GM12878 (cell line): ENCODE measurements around the gene DCTN5. TPM values are rescaled to one million over a fixed set of nuclear protein-coding genes. Genes with fewer than 3 reads are reported as not detected.

Experiments
- ATAC-seq: fragments of 200-7000 bp; cut with Tn5 transposase; 3 replicates; pipeline ENCODE4 v1.9.1; 2020; ENCODE audit warnings: mild to moderate bottlenecking, moderate library complexity
- BruUV-seq: library from RNA; stranded (reverse); fragments of 400-500 nt; replicated peaks from 2 replicates; lab custom pipeline; 2021; lab: Mats Ljungman, UMichigan
- CTCF ChIA-PET: fragments of 300-600 bp; sonication (Branson Sonifier 250); formaldehyde crosslinking; extraction: SDS; loops from one replicate; lab custom pipeline; 2021; ENCODE audit warnings: inconsistent platforms; lab: Yijun Ruan, JAX
- POLR2A ChIA-PET: fragments of 350-600 bp; formaldehyde crosslinking; extraction: SDS; loops from one replicate; lab custom pipeline; 2021; ENCODE audit warnings: inconsistent platforms; lab: Charles Lee
- RAD21 ChIA-PET: fragments of 300-600 bp; sonication (Branson Sonifier 250); formaldehyde crosslinking; loops from one replicate; lab custom pipeline; 2023; ENCODE audit warnings: antibody characterized with exemption; ENCODE audit not compliant: unreplicated experiment; lab: Charles Lee
- SMC1A ChIA-PET: fragments of 300-600 bp; sonication (Branson Sonifier 250); formaldehyde crosslinking; loops from one replicate; lab custom pipeline; 2023; ENCODE audit not compliant: unreplicated experiment, uncharacterized antibody; lab: Charles Lee
- DNase-seq: peaks from one replicate; pipeline ENCODE4 v3.0.0-alpha.2; 2011; ENCODE audit warnings: low read depth, low spot score
- FAIRE-seq: peaks from 3 replicates; lab custom pipeline; 2011; peaks lifted over from hg19 to GRCh38; lab: Jason Lieb, UNC
- H2AFZ ChIP-seq: 2 replicates; pipeline ENCODE4 v1.6.0; 2011; ENCODE audit warnings: low read depth, low read length, control low read depth; ENCODE audit not compliant: control insufficient read depth
- H3K27ac ChIP-seq: 2 replicates; pipeline ENCODE4 v1.5.1; 2011; ENCODE audit warnings: control low read depth; ENCODE audit not compliant: control insufficient read depth, insufficient read depth
- H3K27me3 ChIP-seq, 2 experiments: replicated peaks in 1 of 2; 2 replicates each; pipeline versions ENCODE4 v1.6.0 to v1.6.1; 2011; ENCODE audit warnings: low read length in 1 of 2; ENCODE audit not compliant: control insufficient read depth in 2 of 2, insufficient read depth in 2 of 2
- H3K36me3 ChIP-seq, 2 experiments: 2 replicates each; pipeline ENCODE4 v1.5.1; 2011; ENCODE audit warnings: low read length in 1 of 2; ENCODE audit not compliant: control insufficient read depth in 2 of 2, insufficient read depth in 2 of 2
- H3K4me1 ChIP-seq: 2 replicates; pipeline ENCODE4 v1.6.1; 2011; ENCODE audit warnings: mild to moderate bottlenecking, low read length, moderate library complexity, mixed read lengths; ENCODE audit not compliant: control insufficient read depth, insufficient read depth
- H3K4me2 ChIP-seq: 2 replicates; pipeline ENCODE4 v1.6.0; 2011; ENCODE audit warnings: control low read depth; ENCODE audit not compliant: control insufficient read depth, insufficient read depth
- H3K4me3 ChIP-seq: fragments of 200-600 bp; sonication (generic); 2 replicates; pipeline ENCODE4 v1.5.1; 2016
- H3K79me2 ChIP-seq: 2 replicates; pipeline ENCODE4 v1.6.0; 2011; ENCODE audit warnings: low read length; ENCODE audit not compliant: control insufficient read depth, insufficient read depth
- H3K9ac ChIP-seq: 2 replicates; pipeline ENCODE4 v1.8.0; 2011; ENCODE audit warnings: low read length, control low read depth, mixed read lengths; ENCODE audit not compliant: control insufficient read depth, insufficient read depth
- H3K9me3 ChIP-seq: replicated peaks from 3 replicates; pipeline ENCODE4 v1.5.1; 2011; ENCODE audit warnings: mild to moderate bottlenecking, low read length; ENCODE audit not compliant: control insufficient read depth, insufficient read depth
- H4K20me1 ChIP-seq: 2 replicates; pipeline ENCODE4 v1.6.0; 2011; ENCODE audit not compliant: control insufficient read depth, insufficient read depth
- BHLHE40 ChIP-seq, 2 experiments: fragments of 450-650 bp in 1 of 2; IDR thresholded peaks; 2 replicates each; pipeline ENCODE4 v1.6.1; 2011 to 2017; ENCODE audit warnings: low read depth in 2 of 2, borderline replicate concordance in 1 of 2, improper control_type of control experiment in 1 of 2, low read length in 1 of 2, mild to moderate bottlenecking in 1 of 2
- CREM ChIP-seq: IDR thresholded peaks from 2 replicates; pipeline ENCODE4 v1.6.1; 2014; ENCODE audit warnings: antibody characterized with exemption, low read depth
- SP1 ChIP-seq: IDR thresholded peaks from one replicate; pipeline ENCODE4 v1.6.1; 2011; ENCODE audit warnings: low read depth, low read length
- YY1 ChIP-seq: IDR thresholded peaks from 2 replicates; pipeline ENCODE4 v1.6.1; 2011; ENCODE audit warnings: low read depth, mild to moderate bottlenecking, low read length
- WGBS: methylation state at CpG from one replicate; pipeline ENCODE4 v1.1.6; 2016; ENCODE audit warnings: low lambda C conversion rate; ENCODE audit not compliant: insufficient replicate concordance, insufficient coverage; ENCODE audit errors: missing lambda C conversion rate; 5-methylcytosine and 5-hydroxymethylcytosine counted together
- in situ Hi-C: fragments of 300-500 bp; cut with MboI; formaldehyde crosslinking; loops from 9 replicates; pipeline ENCODE4 v1.14.3; 2018; ENCODE audit warnings: mixed read lengths
- intact Hi-C: fragments of 100-400 bp; cut with micrococcal nuclease; formaldehyde crosslinking; loops from one replicate; pipeline ENCODE4 v1.14.2; 2022; ENCODE audit not compliant: unreplicated experiment
- polyA plus RNA-seq, 11 experiments: library from polyadenylated mRNA; depleted of rRNA in 4 of 11; unstranded in 6 of 11; stranded (reverse) in 5 of 11; fragments of >200 nt; fragmentation: Nextera tagmentation in 4 of 11; fragmentation: Illumina TruSeq in 1 of 11; extraction: Ambion mirVana in 4 of 11; extraction: Trizol in 1 of 11; gene quantifications; 1 replicate in 1 of 11; 2 replicates in 10 of 11; pipeline versions ENCODE4 v1.2.1 to v1.2.3, GENCODE V29; 2011 to 2016; ENCODE audit warnings: inconsistent platforms in 2 of 11, missing spikeins in 2 of 11, low read depth in 1 of 11
- total RNA-seq, 4 experiments: library from RNA; depleted of rRNA in 3 of 4; stranded (reverse); fragments of >200 nt in 3 of 4; fragmentation: Illumina TruSeq in 1 of 4; extraction: Trizol in 1 of 4; gene quantifications; 2 replicates each; pipeline versions ENCODE4 v1.2.1 to v1.2.3, GENCODE V29; 2013 to 2021
- TF ChIP-seq, protein P1 (sequence below): IDR thresholded peaks from 2 replicates; pipeline ENCODE4 v1.6.1; 2011; ENCODE audit warnings: mild to moderate bottlenecking, low read depth, low read length, moderate library complexity; ENCODE audit not compliant: insufficient replicate concordance
- TF ChIP-seq, protein P2 (sequence below): fragments of 450-650 bp; IDR thresholded peaks from 2 replicates; pipeline ENCODE4 v1.6.1; 2018; ENCODE audit warnings: mild to moderate bottlenecking, low read depth, moderate library complexity; ENCODE audit not compliant: partially characterized antibody

Gene DCTN5
- total and polyA plus RNA-seq, 10 of the 15 experiments (the other 5 are each of a cell fraction or from before 2014, with no cell fraction given): 49.1 to 153 (median 81.4) TPM

DNA sequence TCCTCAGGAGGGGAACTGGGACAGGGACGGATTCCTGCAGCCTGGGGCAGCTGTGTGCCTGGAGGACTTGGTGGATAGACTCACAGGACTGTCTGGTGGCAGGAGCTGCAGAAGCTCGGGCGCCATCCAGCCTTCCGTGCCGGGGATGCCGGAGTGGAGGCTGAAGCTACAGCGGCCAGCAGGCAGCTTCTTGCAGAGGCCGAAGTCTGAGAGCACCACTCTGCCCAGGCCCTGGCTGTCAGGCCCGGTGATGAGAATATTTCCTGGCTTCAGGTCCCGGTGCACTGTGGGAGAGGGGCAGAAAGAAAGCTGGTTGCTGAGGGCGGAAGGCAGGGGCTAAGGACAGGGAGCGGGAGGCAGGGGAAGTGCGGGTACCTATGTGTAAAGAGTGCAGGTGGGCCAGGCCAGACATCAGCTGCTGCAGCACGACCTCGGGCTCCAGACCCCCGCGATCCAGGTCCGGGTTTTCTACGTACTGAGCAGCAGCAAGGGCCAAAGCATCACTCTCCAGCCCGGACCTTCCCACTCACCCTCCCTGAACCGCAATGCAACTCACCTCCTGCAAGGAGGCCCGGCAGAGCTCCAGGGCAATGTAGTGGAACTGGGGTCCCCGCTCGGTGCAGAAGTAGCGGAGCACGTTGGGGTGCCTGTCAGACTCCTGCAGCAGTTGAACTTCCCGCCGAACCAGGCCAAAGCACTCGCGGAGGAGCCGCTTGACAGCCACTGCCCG is 53.5 kb downstream of the DCTN5 start:
- Histone ChIP-seq H3K27ac (no peak overlapping the region), H4K20me1 (no peaks in the 10 kb centered on the region), H3K36me3 (peaks cover 0 to 7% of the 10 kb centered on the region in 2 experiments; a peak in 3 of 4 replicates), H3K4me2 (no peak overlapping the region; the same call in 1 of the 2 replicates), H2AFZ (peak overlapping the region; percentile 42), H3K9ac (no peak overlapping the region), H3K27me3 (no peaks in the 10 kb centered on the region), H3K79me2 (no peaks in the 10 kb centered on the region), H3K4me1 (peaks cover 7% of the 10 kb centered on the region; the same call in 1 of the 2 replicates), H3K4me3 (no peak overlapping the region), H3K9me3 (no peaks in the 10 kb centered on the region)
- in situ Hi-C loops (no loop called here), intact Hi-C loops (no loop called here)
- no peak for FAIRE-seq
- WGBS: 64% methylated on average over 32 of the region's 32 CpGs
- ChIA-PET POLR2A (no interaction called here), SMC1A (no interaction called here), RAD21 (no interaction called here), CTCF (interaction anchor here (0.5 to 0.9 kb wide), 2 partner anchors 15 to 63 kb away, joined by 3 read pairs; no protein-coding TSS in a partner anchor)
- no TSS peak for BruUV-seq
- TF ChIP-seq YY1 (0 out of 2 replicates have a peak, but pooled peaks have one; percentile 33), SP1 (peak; percentile 82), CREM (no peak)
- TF ChIP-seq, protein P1, sequence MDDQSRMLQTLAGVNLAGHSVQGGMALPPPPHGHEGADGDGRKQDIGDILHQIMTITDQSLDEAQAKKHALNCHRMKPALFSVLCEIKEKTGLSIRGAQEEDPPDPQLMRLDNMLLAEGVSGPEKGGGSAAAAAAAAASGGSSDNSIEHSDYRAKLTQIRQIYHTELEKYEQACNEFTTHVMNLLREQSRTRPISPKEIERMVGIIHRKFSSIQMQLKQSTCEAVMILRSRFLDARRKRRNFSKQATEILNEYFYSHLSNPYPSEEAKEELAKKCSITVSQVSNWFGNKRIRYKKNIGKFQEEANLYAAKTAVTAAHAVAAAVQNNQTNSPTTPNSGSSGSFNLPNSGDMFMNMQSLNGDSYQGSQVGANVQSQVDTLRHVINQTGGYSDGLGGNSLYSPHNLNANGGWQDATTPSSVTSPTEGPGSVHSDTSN: no peak
- DNase-seq: no peak
- ATAC-seq: peak; percentile 62

DNA sequence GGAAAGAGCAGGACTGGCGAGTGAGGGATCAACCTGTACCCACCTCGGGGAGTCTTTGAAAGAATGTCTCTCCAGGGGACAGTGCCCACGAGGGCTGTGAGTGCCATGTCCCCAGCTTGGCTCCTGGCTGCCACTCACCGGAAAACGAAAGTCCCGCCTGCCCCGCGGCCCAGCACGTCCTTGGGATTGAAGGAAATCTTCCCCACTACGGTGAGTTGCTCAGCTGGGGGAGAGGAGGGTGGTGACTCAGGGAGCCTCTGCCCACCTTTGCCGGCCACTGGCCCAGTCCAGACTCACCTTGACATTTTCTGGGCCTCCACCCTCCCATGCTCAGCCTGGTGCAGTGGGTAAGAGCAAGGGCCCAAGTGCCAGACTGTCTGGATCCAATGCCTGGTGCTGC is 54.5 kb downstream of the DCTN5 start:
- H3K79me2 ChIP-seq: no peaks in the 10 kb centered on the region
- H3K36me3 ChIP-seq: peaks cover 0 to 3% of the 10 kb centered on the region in 2 experiments; a peak in 3 of 4 replicates
- no peak for DNase-seq
- no peak for TF ChIP-seq BHLHE40 (IDR thresholded peaks at IDR 0.05; ENCODE audit: borderline replicate concordance in 1 of 2, low read depth in 2 of 2, low read length in 1 of 2)
- TF ChIP-seq, protein P2, sequence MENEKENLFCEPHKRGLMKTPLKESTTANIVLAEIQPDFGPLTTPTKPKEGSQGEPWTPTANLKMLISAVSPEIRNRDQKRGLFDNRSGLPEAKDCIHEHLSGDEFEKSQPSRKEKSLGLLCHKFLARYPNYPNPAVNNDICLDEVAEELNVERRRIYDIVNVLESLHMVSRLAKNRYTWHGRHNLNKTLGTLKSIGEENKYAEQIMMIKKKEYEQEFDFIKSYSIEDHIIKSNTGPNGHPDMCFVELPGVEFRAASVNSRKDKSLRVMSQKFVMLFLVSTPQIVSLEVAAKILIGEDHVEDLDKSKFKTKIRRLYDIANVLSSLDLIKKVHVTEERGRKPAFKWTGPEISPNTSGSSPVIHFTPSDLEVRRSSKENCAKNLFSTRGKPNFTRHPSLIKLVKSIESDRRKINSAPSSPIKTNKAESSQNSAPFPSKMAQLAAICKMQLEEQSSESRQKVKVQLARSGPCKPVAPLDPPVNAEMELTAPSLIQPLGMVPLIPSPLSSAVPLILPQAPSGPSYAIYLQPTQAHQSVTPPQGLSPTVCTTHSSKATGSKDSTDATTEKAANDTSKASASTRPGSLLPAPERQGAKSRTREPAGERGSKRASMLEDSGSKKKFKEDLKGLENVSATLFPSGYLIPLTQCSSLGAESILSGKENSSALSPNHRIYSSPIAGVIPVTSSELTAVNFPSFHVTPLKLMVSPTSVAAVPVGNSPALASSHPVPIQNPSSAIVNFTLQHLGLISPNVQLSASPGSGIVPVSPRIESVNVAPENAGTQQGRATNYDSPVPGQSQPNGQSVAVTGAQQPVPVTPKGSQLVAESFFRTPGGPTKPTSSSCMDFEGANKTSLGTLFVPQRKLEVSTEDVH: no peak
- H4K20me1 ChIP-seq: no peaks in the 10 kb centered on the region
- intact Hi-C loops: no loop called here
- ChIA-PET SMC1A (no interaction called here), POLR2A (no interaction called here), RAD21 (no interaction called here), CTCF (no interaction called here)
- WGBS: 86% methylated on average over 11 of the region's 11 CpGs
- H3K9me3 ChIP-seq: no peaks in the 10 kb centered on the region
- no peaks in the 10 kb centered on the region for H3K27me3 ChIP-seq
- peaks cover 7% of the 10 kb centered on the region; the same call in 1 of the 2 replicates for H3K4me1 ChIP-seq
- FAIRE-seq: no peak
- in situ Hi-C loops: no loop called here
- H3K27ac ChIP-seq: no peak overlapping the region
- no peak overlapping the region for H3K4me3 ChIP-seq
- no TSS peak for BruUV-seq
- no peak for ATAC-seq
- no peak overlapping the region for H2AFZ ChIP-seq
- H3K4me2 ChIP-seq: no peak overlapping the region
- H3K9ac ChIP-seq: no peak overlapping the region
